Measurements from ENCODE around the gene TMEM168. TPM values are rescaled to one million over a fixed set of nuclear protein-coding genes. Genes with fewer than 3 reads are reported as not detected.

TMEM168 gene
- total RNA-seq, 1 donor from 2014 or later, result 20.4 TPM

DNA sequence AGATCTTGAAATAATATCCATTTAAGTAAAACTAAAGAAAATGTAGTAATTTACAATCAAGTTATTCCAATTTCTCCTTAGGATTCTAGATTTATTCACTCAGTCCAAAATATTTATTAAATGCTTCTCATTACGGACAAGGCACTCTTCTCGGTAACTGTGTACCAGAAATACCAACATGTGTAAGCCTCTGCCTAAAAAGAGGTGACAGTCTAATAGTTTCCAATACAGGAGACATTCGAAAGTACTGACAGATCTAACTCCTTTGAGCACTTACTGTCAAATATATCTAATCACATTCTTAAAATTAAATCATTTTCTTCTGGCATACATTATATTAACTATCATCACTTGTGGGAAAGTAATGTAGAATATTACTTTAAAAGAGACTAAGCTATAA lies 26.9 kb downstream of the TMEM168 start:
- Histone ChIP-seq H3K27me3 (ENCODE audit: control insufficient read depth in 3 of 3, insufficient read depth in 3 of 3, low read length in 3 of 3) (no peaks in the 10 kb centered on the region), H3K9me3 (ENCODE audit: control insufficient read depth in 3 of 3, low read length in 3 of 3) (no peaks in the 10 kb centered on the region), H3K4me1 (ENCODE audit: control insufficient read depth in 3 of 3, insufficient read depth in 3 of 3, low read length in 3 of 3) (no peaks in the 10 kb centered on the region), H3K4me3 (ENCODE audit: low read length in 3 of 3) (no peak overlapping the region), H3K36me3 (ENCODE audit: control insufficient read depth in 3 of 3, insufficient read depth in 3 of 3, low read length in 3 of 3) (peaks cover 3 to 4% (median 3%) of the 10 kb centered on the region in 3 donors), H3K27ac (ENCODE audit: low read depth, low read length) (no peak overlapping the region), H3K9ac (ENCODE audit: low read depth in 1 of 3, low read length in 3 of 3) (no peak overlapping the region)

DNA sequence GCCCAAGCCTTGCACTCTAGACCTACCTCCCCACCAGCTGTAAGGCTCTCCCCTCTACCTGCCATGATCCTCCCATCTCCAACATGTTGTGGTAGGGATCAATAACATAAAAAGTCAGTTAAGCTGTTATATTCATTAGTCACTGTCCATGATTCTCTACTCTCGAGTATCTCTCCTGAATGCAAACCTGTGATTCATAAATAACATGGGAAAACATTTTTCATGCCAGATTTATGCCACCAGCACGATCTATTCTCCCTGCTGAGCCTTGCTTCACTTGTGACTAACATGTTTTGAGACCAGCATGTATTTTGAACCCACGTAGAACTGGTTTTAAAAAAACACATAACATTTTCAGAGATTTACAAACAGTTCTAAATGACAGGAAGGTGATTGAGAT lies 30.3 kb downstream of the TMEM168 start:
- Histone ChIP-seq H3K9ac (ENCODE audit: low read depth in 1 of 3, low read length in 3 of 3) (no peak overlapping the region), H3K4me3 (ENCODE audit: low read length in 3 of 3) (no peak overlapping the region), H3K27ac (ENCODE audit: low read depth, low read length) (no peak overlapping the region), H3K36me3 (ENCODE audit: control insufficient read depth in 3 of 3, insufficient read depth in 3 of 3, low read length in 3 of 3) (peaks cover 0 to 3% (median 0%) of the 10 kb centered on the region in 3 donors), H3K4me1 (ENCODE audit: control insufficient read depth in 3 of 3, insufficient read depth in 3 of 3, low read length in 3 of 3) (no peaks in the 10 kb centered on the region), H3K9me3 (ENCODE audit: control insufficient read depth in 3 of 3, low read length in 3 of 3) (no peaks in the 10 kb centered on the region), H3K27me3 (ENCODE audit: control insufficient read depth in 3 of 3, insufficient read depth in 3 of 3, low read length in 3 of 3) (no peaks in the 10 kb centered on the region)

DNA sequence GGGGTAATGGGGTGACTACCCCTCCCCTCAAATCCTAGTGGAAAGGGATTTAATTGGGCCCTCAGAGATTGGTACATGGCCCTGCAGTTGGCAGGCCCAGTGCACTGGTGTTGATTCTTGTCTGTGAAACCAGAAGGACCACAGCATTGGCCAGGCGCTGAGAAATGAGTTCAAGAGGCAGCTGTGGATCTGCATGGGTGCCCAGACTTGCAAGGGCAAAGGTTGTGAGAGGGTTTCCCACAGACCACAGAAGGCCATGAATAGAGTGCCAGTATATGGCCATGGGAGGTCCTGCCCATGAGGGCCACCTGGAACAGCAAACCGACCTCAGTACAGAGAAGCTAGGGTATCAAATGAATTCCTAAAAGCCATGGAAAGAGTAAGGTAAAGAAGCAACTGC lies 32.9 kb downstream of the TMEM168 start:
- H3K27ac ChIP-seq (ENCODE audit: low read depth, low read length), result no peak overlapping the region
- H3K36me3 ChIP-seq (ENCODE audit: control insufficient read depth in 3 of 3, insufficient read depth in 3 of 3, low read length in 3 of 3), result peaks cover 0 to 3% (median 0%) of the 10 kb centered on the region in 3 donors
- no peaks in the 10 kb centered on the region for H3K4me1 ChIP-seq (ENCODE audit: control insufficient read depth in 3 of 3, insufficient read depth in 3 of 3, low read length in 3 of 3)

GRCh38 chr7:112753298-112753697 lies 36.9 kb downstream of the TMEM168 start:
- Histone ChIP-seq H3K9ac (ENCODE audit: low read depth in 1 of 3, low read length in 3 of 3) (no peak overlapping the region), H3K4me3 (ENCODE audit: low read length in 3 of 3) (no peak overlapping the region), H3K9me3 (ENCODE audit: control insufficient read depth in 3 of 3, low read length in 3 of 3) (no peaks in the 10 kb centered on the region), H3K27me3 (ENCODE audit: control insufficient read depth in 3 of 3, insufficient read depth in 3 of 3, low read length in 3 of 3) (no peaks in the 10 kb centered on the region), H3K27ac (ENCODE audit: low read depth, low read length) (no peak overlapping the region), H3K4me1 (ENCODE audit: control insufficient read depth in 3 of 3, insufficient read depth in 3 of 3, low read length in 3 of 3) (no peaks in the 10 kb centered on the region), H3K36me3 (ENCODE audit: control insufficient read depth in 3 of 3, insufficient read depth in 3 of 3, low read length in 3 of 3) (peaks cover 0 to 3% (median 0%) of the 10 kb centered on the region in 3 donors)

More for the DNA sequence above, 32.9 kb downstream of the TMEM168 start:
- H3K4me3 ChIP-seq (ENCODE audit: low read length in 3 of 3), result no peak overlapping the region
- no peaks in the 10 kb centered on the region for H3K9me3 ChIP-seq (ENCODE audit: control insufficient read depth in 3 of 3, low read length in 3 of 3)
- H3K27me3 ChIP-seq (ENCODE audit: control insufficient read depth in 3 of 3, insufficient read depth in 3 of 3, low read length in 3 of 3), result no peaks in the 10 kb centered on the region
- H3K9ac ChIP-seq (ENCODE audit: low read depth in 1 of 3, low read length in 3 of 3), result no peak overlapping the region

- Histone ChIP-seq H3K9ac (ENCODE audit: low read depth in 1 of 3, low read length in 3 of 3) (no peak overlapping the region), H3K27me3 (ENCODE audit: control insufficient read depth in 3 of 3, insufficient read depth in 3 of 3, low read length in 3 of 3) (no peaks in the 10 kb centered on the region), H3K9me3 (ENCODE audit: control insufficient read depth in 3 of 3, low read length in 3 of 3) (no peaks in the 10 kb centered on the region), H3K4me3 (ENCODE audit: low read length in 3 of 3) (no peak overlapping the region), H3K36me3 (ENCODE audit: control insufficient read depth in 3 of 3, insufficient read depth in 3 of 3, low read length in 3 of 3) (peaks cover 0 to 3% (median 0%) of the 10 kb centered on the region in 3 donors), H3K4me1 (ENCODE audit: control insufficient read depth in 3 of 3, insufficient read depth in 3 of 3, low read length in 3 of 3) (no peaks in the 10 kb centered on the region), H3K27ac (ENCODE audit: low read depth, low read length) (no peak overlapping the region)
These were observed 37.6 kb downstream of the TMEM168 start for GRCh38 chr7:112752576-112752975.

- H3K27me3 ChIP-seq (ENCODE audit: control insufficient read depth in 3 of 3, insufficient read depth in 3 of 3, low read length in 3 of 3), result no peaks in the 10 kb centered on the region
- H3K4me3 ChIP-seq (ENCODE audit: low read length in 3 of 3), result no peak overlapping the region
These were observed 40.4 kb downstream of the TMEM168 start for GRCh38 chr7:112749775-112750174.

DNA sequence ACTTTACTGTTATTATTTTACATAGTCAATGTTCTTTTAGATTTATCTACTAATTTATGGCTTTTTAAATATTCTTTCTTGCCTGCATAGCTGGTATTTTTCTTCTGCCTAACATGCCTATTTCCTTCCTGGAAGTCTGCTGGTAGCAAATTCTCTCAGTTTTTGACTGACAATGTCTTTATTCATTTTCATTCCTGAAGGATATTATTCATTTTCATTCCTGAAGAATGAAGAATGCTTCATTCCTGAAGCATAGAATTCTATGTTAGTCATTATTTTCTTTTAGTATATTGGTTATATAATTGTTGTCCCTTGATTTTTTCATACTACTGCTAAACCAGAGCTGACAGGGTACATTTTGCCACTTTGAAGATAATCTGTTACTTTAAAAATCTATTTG lies 41.8 kb downstream of the TMEM168 start:
- no peak overlapping the region for H3K4me3 ChIP-seq (ENCODE audit: low read length in 3 of 3)

More at GRCh38 chr7:112749775-112750174, 40.4 kb downstream of the TMEM168 start:
- Histone ChIP-seq H3K4me1 (ENCODE audit: control insufficient read depth in 3 of 3, insufficient read depth in 3 of 3, low read length in 3 of 3) (no peaks in the 10 kb centered on the region), H3K36me3 (ENCODE audit: control insufficient read depth in 3 of 3, insufficient read depth in 3 of 3, low read length in 3 of 3) (no peaks in the 10 kb centered on the region), H3K9ac (ENCODE audit: low read depth in 1 of 3, low read length in 3 of 3) (no peak overlapping the region), H3K9me3 (ENCODE audit: control insufficient read depth in 3 of 3, low read length in 3 of 3) (no peaks in the 10 kb centered on the region), H3K27ac (ENCODE audit: low read depth, low read length) (no peak overlapping the region)

DNA sequence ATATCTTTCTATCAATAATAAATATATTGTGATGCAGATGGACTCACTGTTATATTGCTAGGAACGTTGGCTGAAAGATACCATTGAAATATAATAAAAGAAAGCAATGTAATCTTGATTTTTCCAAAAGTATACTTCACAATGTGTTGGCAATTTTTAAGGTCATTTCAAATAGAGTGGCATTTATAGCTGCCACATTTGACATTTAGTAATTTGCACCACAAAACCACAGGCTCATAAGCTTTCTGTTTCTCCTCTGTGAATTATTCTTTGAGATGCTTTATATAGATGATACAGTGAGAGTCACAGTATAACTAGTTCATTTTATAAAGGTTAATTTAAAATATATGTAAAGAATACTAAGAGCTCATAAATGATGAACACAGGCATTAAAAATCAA lies 44.6 kb downstream of the TMEM168 start:
- H3K36me3 ChIP-seq (ENCODE audit: control insufficient read depth in 3 of 3, insufficient read depth in 3 of 3, low read length in 3 of 3), result no peaks in the 10 kb centered on the region
- no peak overlapping the region for H3K4me3 ChIP-seq (ENCODE audit: low read length in 3 of 3)
- peaks cover 0 to 3% (median 0%) of the 10 kb centered on the region in 3 donors for H3K9me3 ChIP-seq (ENCODE audit: control insufficient read depth in 3 of 3, low read length in 3 of 3)
- no peaks in the 10 kb centered on the region for H3K4me1 ChIP-seq (ENCODE audit: control insufficient read depth in 3 of 3, insufficient read depth in 3 of 3, low read length in 3 of 3)
- H3K27ac ChIP-seq (ENCODE audit: low read depth, low read length), result no peak overlapping the region
- H3K9ac ChIP-seq (ENCODE audit: low read depth in 1 of 3, low read length in 3 of 3), result no peak overlapping the region
- H3K27me3 ChIP-seq (ENCODE audit: control insufficient read depth in 3 of 3, insufficient read depth in 3 of 3, low read length in 3 of 3), result no peaks in the 10 kb centered on the region

More for the DNA sequence above, 41.8 kb downstream of the TMEM168 start:
- Histone ChIP-seq H3K4me1 (ENCODE audit: control insufficient read depth in 3 of 3, insufficient read depth in 3 of 3, low read length in 3 of 3) (no peaks in the 10 kb centered on the region), H3K9ac (ENCODE audit: low read depth in 1 of 3, low read length in 3 of 3) (no peak overlapping the region), H3K27me3 (ENCODE audit: control insufficient read depth in 3 of 3, insufficient read depth in 3 of 3, low read length in 3 of 3) (no peaks in the 10 kb centered on the region), H3K9me3 (ENCODE audit: control insufficient read depth in 3 of 3, low read length in 3 of 3) (no peaks in the 10 kb centered on the region), H3K36me3 (ENCODE audit: control insufficient read depth in 3 of 3, insufficient read depth in 3 of 3, low read length in 3 of 3) (no peaks in the 10 kb centered on the region), H3K27ac (ENCODE audit: low read depth, low read length) (no peak overlapping the region)

- H3K36me3 ChIP-seq (ENCODE audit: control insufficient read depth in 3 of 3, insufficient read depth in 3 of 3, low read length in 3 of 3), result peaks cover 0 to 2% (median 0%) of the 10 kb centered on the region in 3 donors
- H3K4me3 ChIP-seq (ENCODE audit: low read length in 3 of 3), result no peak overlapping the region
- no peak overlapping the region for H3K27ac ChIP-seq (ENCODE audit: low read depth, low read length)
- no peaks in the 10 kb centered on the region for H3K4me1 ChIP-seq (ENCODE audit: control insufficient read depth in 3 of 3, insufficient read depth in 3 of 3, low read length in 3 of 3)
- no peaks in the 10 kb centered on the region for H3K27me3 ChIP-seq (ENCODE audit: control insufficient read depth in 3 of 3, insufficient read depth in 3 of 3, low read length in 3 of 3)
- peaks cover 0 to 3% (median 0%) of the 10 kb centered on the region in 3 donors for H3K9me3 ChIP-seq (ENCODE audit: control insufficient read depth in 3 of 3, low read length in 3 of 3)
- no peak overlapping the region for H3K9ac ChIP-seq (ENCODE audit: low read depth in 1 of 3, low read length in 3 of 3)
These were observed 45.4 kb downstream of the TMEM168 start for GRCh38 chr7:112744818-112745217.

- H3K36me3 ChIP-seq (ENCODE audit: control insufficient read depth in 3 of 3, insufficient read depth in 3 of 3, low read length in 3 of 3), result peaks cover 0 to 2% (median 0%) of the 10 kb centered on the region in 3 donors
- peaks cover 0 to 3% (median 0%) of the 10 kb centered on the region in 3 donors for H3K9me3 ChIP-seq (ENCODE audit: control insufficient read depth in 3 of 3, low read length in 3 of 3)
- no peaks in the 10 kb centered on the region for H3K4me1 ChIP-seq (ENCODE audit: control insufficient read depth in 3 of 3, insufficient read depth in 3 of 3, low read length in 3 of 3)
- H3K4me3 ChIP-seq (ENCODE audit: low read length in 3 of 3), result no peak overlapping the region
- H3K27ac ChIP-seq (ENCODE audit: low read depth, low read length), result no peak overlapping the region
- H3K27me3 ChIP-seq (ENCODE audit: control insufficient read depth in 3 of 3, insufficient read depth in 3 of 3, low read length in 3 of 3), result no peaks in the 10 kb centered on the region
- no peak overlapping the region for H3K9ac ChIP-seq (ENCODE audit: low read depth in 1 of 3, low read length in 3 of 3)
These were observed 46.4 kb downstream of the TMEM168 start for GRCh38 chr7:112743811-112744210.

All from skeletal muscle tissue (tissue), 4 donors.